ENCODE results near the gene HTR3C.

HTR3C gene

DNA sequence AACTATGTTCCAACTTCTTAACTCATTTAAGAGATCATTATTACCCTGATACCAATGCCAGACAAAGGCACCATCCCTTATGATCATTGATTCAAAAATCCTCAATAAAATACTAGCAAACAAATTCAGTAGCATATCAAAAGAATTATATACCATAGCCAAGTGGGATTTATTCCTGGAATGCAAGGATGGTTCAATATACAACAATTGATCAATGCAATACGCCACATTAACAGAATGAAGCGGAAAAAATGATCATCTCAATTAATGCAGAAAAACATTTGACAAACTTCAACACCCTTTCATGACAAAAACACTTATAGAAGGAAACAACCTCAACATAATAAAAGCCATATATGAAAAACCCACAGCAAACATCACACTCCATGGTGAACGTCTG, 39.4 kb downstream of the HTR3C start:
- no peak for DNase-seq (ENCODE audit: low spot score)

DNA sequence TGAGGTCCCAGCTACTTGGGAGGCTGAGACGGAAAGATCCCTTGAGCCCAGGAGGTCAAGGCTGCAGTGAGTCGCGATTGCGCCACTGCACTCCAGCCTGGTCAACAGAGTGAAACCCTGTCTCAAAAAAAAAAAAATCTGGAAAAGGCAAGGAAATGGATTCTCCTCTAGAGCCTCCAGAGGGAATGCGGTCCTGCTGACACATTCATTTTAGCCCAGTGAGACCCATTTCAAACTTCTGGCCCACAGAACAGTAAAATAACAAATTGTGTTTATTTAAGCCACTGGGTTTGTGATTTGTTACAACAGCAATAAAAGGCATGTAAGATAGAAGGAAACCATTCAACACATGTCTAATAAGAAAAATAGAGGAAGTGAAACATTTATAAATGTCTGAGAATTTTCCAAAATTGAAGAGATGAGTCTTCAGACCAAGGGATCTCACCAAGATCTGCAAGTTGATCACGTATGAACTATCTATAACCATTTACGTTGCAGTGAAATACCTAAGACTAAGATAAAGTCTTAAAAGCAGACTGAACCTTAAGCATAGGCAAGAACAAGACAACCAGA, 44.0 kb downstream of the HTR3C start, which contains the start of gene HTR3E:
TSS of gene HTR3E (plus strand) at position 254 of the 573 bp plus-strand sequence. CDS start 466 bp downstream, outside the sequence.
- DNase-seq (ENCODE audit: low spot score): no peak

DNA sequence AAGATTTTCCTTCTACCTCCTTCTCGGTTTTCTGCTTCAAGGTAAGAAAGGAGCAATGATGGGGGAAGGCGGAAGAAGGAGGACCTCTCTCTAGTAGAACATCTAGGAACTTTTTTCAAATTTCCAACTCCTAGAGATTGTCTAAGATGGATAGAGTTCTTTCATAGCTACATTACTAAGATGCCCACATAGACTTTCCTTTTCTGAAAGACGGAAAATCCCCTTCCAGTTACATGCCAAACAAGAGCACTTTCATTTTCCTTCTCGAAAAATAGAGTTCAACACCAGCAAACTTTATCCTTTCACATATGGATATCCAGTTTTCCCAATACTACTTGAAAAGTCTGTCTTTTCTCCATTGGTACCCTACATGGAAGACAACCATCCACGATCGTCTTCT, 44.7 kb downstream of the HTR3C start:
- no peak for DNase-seq (ENCODE audit: low spot score)

DNA sequence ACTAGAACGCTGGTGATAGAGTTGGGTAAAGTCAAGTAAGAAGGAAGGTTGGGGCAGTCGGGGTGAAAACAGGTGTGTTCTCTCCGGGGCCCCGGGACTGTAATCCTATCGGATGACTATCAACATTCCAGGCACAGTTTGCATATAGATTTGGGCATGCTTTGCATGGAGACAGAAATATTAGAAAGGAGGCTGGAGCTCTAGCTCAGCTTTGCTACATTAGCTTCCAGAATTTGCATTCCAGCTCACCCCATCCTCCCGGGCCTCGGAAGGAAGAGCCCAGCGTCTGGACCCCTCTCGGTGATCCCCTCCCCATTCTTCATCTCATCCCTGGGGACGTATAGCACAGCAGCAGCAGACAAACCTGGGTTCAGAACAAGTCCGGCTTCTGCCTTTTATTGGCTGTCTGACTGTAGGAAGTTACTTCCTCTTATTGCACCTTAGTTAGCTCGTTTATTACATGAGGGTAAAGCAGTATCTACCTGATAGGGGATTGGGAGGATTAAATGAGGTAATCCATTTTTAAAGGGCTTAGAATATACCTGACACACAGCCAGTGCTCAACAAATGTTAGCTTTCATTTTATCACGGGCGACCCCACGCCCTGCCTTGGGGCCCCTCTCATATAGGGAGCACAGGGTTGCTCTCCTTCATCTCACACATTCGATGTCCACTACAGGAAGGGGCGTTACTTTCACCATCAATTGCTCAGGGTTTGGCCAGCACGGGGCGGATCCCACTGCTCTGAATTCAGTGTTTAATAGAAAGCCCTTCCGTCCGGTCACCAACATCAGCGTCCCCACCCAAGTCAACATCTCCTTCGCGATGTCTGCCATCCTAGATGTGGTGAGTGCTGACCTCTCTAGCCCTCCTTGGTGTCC, 47.2 kb downstream of the HTR3C start:
- no peak for DNase-seq (ENCODE audit: low spot score)

All from LoVo (cell line).